Caco-2 (cell line): ENCODE measurements around the gene UBE2L5. TPM values are rescaled to one million over a fixed set of nuclear protein-coding genes. Genes with fewer than 3 reads are reported as not detected.
A peak's percentile ranks its signal among the peaks of the same experiment; 100 is the strongest.

ENCODE experiments used
- BruUV-seq: library from RNA; stranded (reverse); fragments of 400-500 nt; replicated peaks from 2 replicates; lab custom pipeline; 2021; lab: Mats Ljungman, UMichigan
- CTCF ChIA-PET: fragments of 300-600 bp; sonication (Branson Sonifier 250); formaldehyde crosslinking; loops from one replicate; lab custom pipeline; 2022; ENCODE audit warnings: antibody characterized with exemption; lab: Charles Lee
- POLR2A ChIA-PET: fragments of 300-600 bp; sonication (Branson Sonifier 250); formaldehyde crosslinking; loops from one replicate; lab custom pipeline; 2022; ENCODE audit warnings: antibody characterized with exemption; lab: Charles Lee
- DNase-seq, 2 experiments: peaks; one replicate each; pipeline versions ENCODE4 v3.0.0 to v3.0.0-alpha.2; 2020 to 2022
- H3K27me3 ChIP-seq: replicated peaks from 2 replicates; pipeline ENCODE4 v1.6.0; 2011; ENCODE audit warnings: low read length; ENCODE audit not compliant: control insufficient read depth, insufficient read depth
- H3K36me3 ChIP-seq: 2 replicates; pipeline ENCODE4 v1.5.1; 2011; ENCODE audit warnings: low read length; ENCODE audit not compliant: control insufficient read depth, insufficient read depth
- H3K4me1 ChIP-seq: fragments of 250-450 bp; sonication (Bioruptor Pico); 2 replicates; pipeline ENCODE4 v1.5.1; 2020; ENCODE audit warnings: mild to moderate bottlenecking
- H3K4me3 ChIP-seq: 2 replicates; pipeline ENCODE4 v1.5.1; 2011; ENCODE audit warnings: low read depth, mild to moderate bottlenecking, control low read depth, low read length
- H3K9me3 ChIP-seq: fragments of 250-450 bp; sonication (Bioruptor Pico); 2 replicates; pipeline ENCODE4 v1.5.1; 2020; ENCODE audit warnings: mild to moderate bottlenecking, moderate library complexity
- H3K27ac Mint-ChIP-seq: one replicate; pipeline ENCODE4 v1.8.0; 2022; ENCODE audit warnings: mixed read lengths; ENCODE audit not compliant: unreplicated experiment
- H3K27me3 Mint-ChIP-seq: one replicate; pipeline ENCODE4 v1.8.0; 2022; ENCODE audit warnings: mixed read lengths; ENCODE audit not compliant: insufficient read depth, unreplicated experiment
- H3K36me3 Mint-ChIP-seq: one replicate; pipeline ENCODE4 v1.8.0; 2022; ENCODE audit warnings: mild to moderate bottlenecking, mixed read lengths; ENCODE audit not compliant: insufficient read depth, unreplicated experiment
- H3K4me1 Mint-ChIP-seq: one replicate; pipeline ENCODE4 v1.8.0; 2022; ENCODE audit warnings: low read depth, mixed read lengths; ENCODE audit not compliant: unreplicated experiment
- H3K4me3 Mint-ChIP-seq: one replicate; pipeline ENCODE4 v1.8.0; 2022; ENCODE audit warnings: mild to moderate bottlenecking, moderate library complexity, mixed read lengths; ENCODE audit not compliant: unreplicated experiment
- H3K9me3 Mint-ChIP-seq: one replicate; pipeline ENCODE4 v1.8.0; 2022; ENCODE audit warnings: mixed read lengths; ENCODE audit not compliant: unreplicated experiment
- CTCF ChIP-seq, 2 experiments: fragments of 200-600 bp in 1 of 2; IDR thresholded peaks; 1 replicate in 1 of 2; 2 replicates in 1 of 2; pipeline versions ENCODE4 v1.5.1 to v1.8.0; 2011 to 2022; ENCODE audit warnings: antibody characterized with exemption in 1 of 2, control low read depth in 1 of 2, inconsistent platforms in 1 of 2, low read depth in 1 of 2, low read length in 1 of 2, mild to moderate bottlenecking in 1 of 2, moderate library complexity in 1 of 2; ENCODE audit not compliant: insufficient read depth in 1 of 2, severe bottlenecking in 1 of 2, unreplicated experiment in 1 of 2
- intact Hi-C: fragments of 100-400 bp; cut with micrococcal nuclease; formaldehyde crosslinking; loops from one replicate; pipeline ENCODE4 v1.10.0; 2022; ENCODE audit not compliant: unreplicated experiment
- total RNA-seq: library from RNA; stranded (reverse); gene quantifications from 2 replicates; pipeline ENCODE4 v1.2.3, GENCODE V29; 2022

UBE2L5 gene
- total RNA-seq, 1 experiment from 2014 or later = not detected

DNA sequence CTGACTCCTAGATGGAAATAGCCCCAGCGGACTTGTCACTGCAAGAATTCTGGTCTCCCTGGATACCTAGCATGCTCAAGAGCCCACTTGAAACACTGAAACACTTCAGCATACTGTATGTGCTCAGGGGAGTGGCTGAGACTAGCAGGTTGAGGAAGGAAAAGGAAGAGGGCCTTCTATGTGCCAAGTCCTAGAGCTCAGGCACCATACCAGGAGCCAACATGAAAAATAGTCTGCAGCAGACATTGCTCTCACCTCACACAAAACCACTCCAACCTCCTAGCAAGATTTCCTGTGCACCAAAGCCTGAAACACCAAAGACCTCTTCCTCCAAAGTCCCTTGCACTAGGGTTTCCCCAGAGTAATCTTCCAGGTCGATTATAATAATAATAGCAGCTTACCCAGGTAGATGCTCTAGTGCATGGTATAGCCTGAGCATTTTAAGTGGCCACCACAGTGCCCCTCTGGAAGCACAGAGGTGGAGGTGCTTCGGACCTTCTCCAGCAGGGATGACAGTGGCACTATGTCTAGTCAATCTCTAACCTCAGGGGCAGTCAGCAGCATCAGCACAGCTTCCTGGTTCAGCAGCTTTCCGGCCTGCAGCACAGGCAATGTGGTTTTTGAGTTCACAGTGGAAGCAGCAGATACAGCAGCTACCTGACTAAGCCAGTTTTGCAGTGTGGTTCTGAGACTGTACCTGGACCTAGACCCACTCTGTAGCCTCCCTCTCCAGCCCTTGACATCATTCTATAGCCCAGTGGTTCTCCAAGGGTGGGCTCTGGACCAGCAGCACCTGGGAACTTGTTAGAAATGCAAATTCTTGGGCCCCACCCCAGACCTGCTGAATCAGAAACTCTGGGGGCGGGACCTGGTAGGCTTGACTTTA, 45.6 kb upstream of the UBE2L5 start:
- no peak overlapping the region for H3K4me3 Mint-ChIP-seq
- DNase-seq = peak in 1 of 2 experiments; percentile 12
- BruUV-seq = no TSS peak

DNA sequence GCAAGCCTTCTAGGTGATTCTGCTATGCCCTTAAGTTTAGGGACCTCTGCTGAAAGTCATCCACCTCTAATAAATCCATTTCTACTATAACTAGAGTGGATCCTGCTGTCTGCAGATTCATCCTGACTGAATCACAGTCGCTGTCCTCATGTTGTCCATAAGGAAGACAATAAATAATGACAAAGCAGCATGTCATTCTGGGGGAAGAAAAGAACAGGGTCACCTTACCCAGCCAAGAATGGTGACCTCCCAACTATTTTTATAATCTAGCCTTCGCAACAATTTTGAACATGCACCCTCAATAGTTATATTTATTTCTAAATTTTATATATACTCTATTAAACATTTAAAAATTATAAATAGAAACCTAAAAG, 45.0 kb upstream of the UBE2L5 start:
- Mint-ChIP-seq H3K9me3 (no peaks in the 10 kb centered on the region), H3K4me1 (no peaks in the 10 kb centered on the region), H3K27me3 (peaks cover 3% of the 10 kb centered on the region), H3K36me3 (no peaks in the 10 kb centered on the region), H3K4me3 (no peak overlapping the region), H3K27ac (no peak overlapping the region)
- no peaks in the 10 kb centered on the region for H3K36me3 ChIP-seq
- no peaks in the 10 kb centered on the region for H3K9me3 ChIP-seq
- ChIA-PET POLR2A (no interaction called here), CTCF (no interaction called here)
- no peak overlapping the region for H3K4me3 ChIP-seq
- DNase-seq = no peak
- no TSS peak for BruUV-seq
- TF ChIP-seq CTCF (IDR thresholded peaks at IDR 0.05; ENCODE audit: insufficient read depth in 1 of 2, low read depth in 1 of 2, low read length in 1 of 2, severe bottlenecking in 1 of 2, unreplicated experiment in 1 of 2) = no peak
- H3K27me3 ChIP-seq = no peaks in the 10 kb centered on the region
- intact Hi-C loops = no loop called here
- peaks cover under 1% of the 10 kb centered on the region; the same call in 1 of the 2 replicates for H3K4me1 ChIP-seq

More for the DNA sequence above, 45.6 kb upstream of the UBE2L5 start:
- H3K36me3 Mint-ChIP-seq = no peaks in the 10 kb centered on the region
- Histone ChIP-seq H3K27me3 (no peaks in the 10 kb centered on the region), H3K4me1 (peaks cover 5% of the 10 kb centered on the region; the same call in 1 of the 2 replicates), H3K4me3 (no peak overlapping the region), H3K9me3 (no peaks in the 10 kb centered on the region), H3K36me3 (no peaks in the 10 kb centered on the region)
- no peak overlapping the region for H3K27ac Mint-ChIP-seq
- H3K27me3 Mint-ChIP-seq = peaks cover 3% of the 10 kb centered on the region
- H3K9me3 Mint-ChIP-seq = no peaks in the 10 kb centered on the region
- no peaks in the 10 kb centered on the region for H3K4me1 Mint-ChIP-seq
- CTCF ChIA-PET = no interaction called here
- POLR2A ChIA-PET = no interaction called here
- TF ChIP-seq CTCF (IDR thresholded peaks at IDR 0.05; ENCODE audit: insufficient read depth in 1 of 2, low read depth in 1 of 2, low read length in 1 of 2, severe bottlenecking in 1 of 2, unreplicated experiment in 1 of 2) = no peak
- intact Hi-C loops = no loop called here

DNA sequence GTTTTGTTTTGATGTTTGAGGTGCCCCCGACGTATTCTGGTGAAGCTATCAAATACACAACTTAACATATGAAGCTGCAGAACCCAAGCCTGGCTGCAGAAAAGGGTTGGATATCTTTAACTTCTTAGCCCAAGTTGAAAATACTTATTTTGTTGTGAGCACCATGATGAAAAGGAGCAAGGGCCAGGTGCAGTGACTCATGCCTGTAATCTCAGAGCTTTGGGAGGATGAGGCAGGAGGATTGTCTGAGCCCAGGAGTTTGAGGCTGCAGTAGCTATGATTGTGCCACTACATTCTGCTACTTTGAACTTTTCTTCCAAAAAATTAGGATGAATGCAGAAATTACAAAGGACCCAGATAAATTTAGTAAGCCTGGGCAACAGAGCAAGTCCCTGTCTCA, 44.1 kb upstream of the UBE2L5 start:
- Histone ChIP-seq H3K4me1 (peaks cover 6% of the 10 kb centered on the region), H3K9me3 (no peaks in the 10 kb centered on the region), H3K27me3 (no peaks in the 10 kb centered on the region), H3K4me3 (no peak overlapping the region), H3K36me3 (no peaks in the 10 kb centered on the region)
- Mint-ChIP-seq H3K27me3 (peaks cover 3% of the 10 kb centered on the region), H3K4me3 (no peak overlapping the region), H3K9me3 (no peaks in the 10 kb centered on the region), H3K27ac (no peak overlapping the region), H3K4me1 (peaks cover 4% of the 10 kb centered on the region), H3K36me3 (no peaks in the 10 kb centered on the region)
- BruUV-seq = no TSS peak
- intact Hi-C loops = no loop called here
- no peak for TF ChIP-seq CTCF (IDR thresholded peaks at IDR 0.05; ENCODE audit: insufficient read depth in 1 of 2, low read depth in 1 of 2, low read length in 1 of 2, severe bottlenecking in 1 of 2, unreplicated experiment in 1 of 2)
- DNase-seq = no peak
- CTCF ChIA-PET = no interaction called here
- POLR2A ChIA-PET = no interaction called here
